ENCODE results near the gene KRTAP5-9.
"Not testable (repeated sequence)": the region's sequence is repeated elsewhere in the genome, so short reads cannot be mapped to it uniquely, and the experiment has no call there.

KRTAP5-9 gene

DNA sequence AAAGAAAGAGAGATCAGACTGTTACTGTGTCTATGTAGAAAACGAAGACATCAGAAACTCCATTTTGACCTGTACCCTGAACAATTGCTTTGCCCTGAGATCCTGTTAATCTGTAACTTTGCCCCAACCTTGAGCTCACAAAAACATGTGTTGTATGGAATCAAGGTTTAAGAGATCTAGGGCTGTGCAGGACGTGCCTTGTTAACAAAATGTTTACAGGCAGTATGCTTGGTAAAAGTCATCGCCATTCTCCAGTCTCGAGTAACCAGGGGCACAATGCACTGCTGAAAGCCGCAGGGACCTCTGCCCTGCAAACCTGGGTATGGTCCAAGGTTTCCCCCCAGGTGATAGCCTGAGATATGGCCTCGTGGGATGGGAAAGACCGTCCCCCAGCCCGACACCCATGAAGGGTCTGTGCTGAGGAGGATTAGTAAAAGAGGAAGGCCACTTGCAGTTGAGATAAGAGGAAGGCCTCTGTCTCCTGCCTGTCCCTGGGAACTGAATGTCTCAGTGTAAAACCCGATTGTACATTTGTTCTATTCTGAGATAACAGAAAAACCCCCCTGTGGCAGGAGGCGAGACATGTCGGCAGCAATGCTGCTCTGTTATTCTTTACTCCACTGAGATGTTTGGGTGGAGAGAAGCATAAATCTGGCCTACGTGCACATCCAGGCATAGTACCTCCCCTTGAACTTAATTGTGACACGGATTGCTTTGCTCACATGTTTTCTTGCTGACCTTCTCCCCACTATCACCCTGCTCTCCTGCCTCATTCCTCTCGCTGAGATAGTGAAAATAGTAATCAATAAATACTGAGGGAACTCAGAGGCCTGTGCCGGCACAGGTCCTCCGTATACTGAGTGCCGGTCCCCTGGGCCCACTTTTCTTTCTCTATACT lies 13.3 kb upstream of the KRTAP5-9 start:
- not testable (repeated sequence) for DNase-seq (ENCODE audit: low spot score)

DNA sequence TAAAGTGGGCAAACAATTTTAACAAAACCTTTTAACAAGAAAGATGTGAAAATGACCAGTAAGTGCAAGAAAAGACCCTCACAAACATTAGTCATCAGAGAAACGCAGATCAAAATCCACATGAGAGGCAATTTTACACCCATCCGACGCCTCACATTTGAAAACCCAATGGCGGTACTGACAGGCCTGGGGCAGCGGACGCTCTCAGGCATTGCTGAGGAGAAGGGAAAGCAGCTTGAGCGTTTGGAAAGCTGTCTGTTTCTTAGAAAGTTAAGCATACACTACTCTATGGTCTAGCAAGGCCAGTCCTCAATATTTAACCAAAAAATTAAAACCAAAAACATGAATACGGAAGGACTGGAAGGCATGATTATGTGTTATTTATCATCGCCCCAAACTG lies 12.4 kb upstream of the KRTAP5-9 start:
- no peak for DNase-seq (ENCODE audit: low spot score)

DNA sequence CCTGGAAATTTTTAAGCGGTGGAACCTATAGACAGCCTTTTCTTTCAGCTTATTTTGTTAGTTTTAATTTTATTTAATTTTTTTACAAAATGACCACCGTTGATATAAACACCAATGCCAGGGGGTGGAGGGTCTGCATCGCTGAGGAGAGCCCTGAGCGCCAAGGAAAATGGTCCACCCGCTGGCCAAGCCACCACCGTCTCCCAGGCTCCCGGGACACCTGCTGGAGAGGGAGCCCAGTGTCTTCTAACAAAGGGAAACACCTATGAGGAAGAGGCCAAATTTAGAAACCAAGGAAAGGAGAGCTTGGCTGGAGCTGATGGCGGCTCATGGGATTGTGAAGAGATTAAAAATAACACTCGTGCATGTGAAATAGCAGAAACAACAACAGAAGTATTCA lies 10.7 kb upstream of the KRTAP5-9 start:
- no peak for DNase-seq (ENCODE audit: low spot score)

DNA sequence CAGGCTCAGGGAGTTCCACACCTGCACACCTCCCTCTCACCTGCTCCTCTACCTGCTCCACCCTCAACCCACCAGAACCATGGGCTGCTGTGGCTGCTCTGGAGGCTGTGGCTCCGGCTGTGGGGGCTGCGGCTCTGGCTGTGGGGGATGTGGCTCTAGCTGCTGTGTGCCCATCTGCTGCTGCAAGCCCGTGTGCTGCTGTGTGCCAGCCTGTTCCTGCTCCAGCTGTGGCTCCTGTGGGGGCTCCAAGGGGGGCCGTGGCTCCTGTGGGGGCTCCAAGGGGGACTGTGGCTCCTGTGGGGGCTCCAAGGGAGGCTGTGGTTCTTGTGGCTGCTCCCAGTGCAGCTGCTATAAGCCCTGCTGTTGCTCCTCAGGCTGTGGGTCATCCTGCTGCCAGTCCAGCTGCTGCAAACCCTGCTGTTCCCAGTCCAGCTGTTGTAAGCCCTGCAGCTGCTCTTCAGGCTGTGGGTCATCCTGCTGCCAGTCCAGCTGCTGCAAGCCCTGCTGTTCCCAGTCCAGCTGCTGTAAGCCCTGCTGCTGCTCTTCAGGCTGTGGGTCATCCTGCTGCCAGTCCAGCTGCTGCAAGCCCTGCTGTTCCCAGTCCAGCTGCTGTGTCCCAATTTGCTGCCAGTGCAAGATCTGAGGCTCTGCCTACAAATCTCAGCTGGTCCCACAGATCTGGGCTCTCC lies 10.1 kb upstream of the KRTAP5-9 start, which contains the start of gene KRTAP5-8:
Gene KRTAP5-8, plus strand, starts transcription at position 49 of the 689 bp plus-strand sequence. Its CDS starts 31 bp downstream, at position 80.
- DNase-seq (ENCODE audit: low spot score) = not testable (repeated sequence)

DNA sequence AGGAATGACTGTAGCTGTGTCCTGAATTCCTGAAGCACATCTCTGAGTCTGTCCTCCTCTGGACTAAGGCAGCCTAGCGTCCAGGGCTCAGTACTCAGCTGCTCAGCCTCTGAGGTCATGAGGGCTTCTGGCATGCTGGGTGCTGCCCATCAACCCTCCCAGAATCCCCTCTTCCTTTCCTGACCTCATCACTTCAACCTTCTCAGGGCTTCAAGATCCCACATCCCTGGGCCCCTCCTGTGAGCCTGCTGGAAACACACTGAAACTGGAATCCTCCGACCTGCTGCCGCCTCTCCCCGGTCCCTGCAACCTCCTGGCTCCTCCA lies 9.6 kb upstream of the KRTAP5-9 start:
- no peak for DNase-seq (ENCODE audit: low spot score)

DNA sequence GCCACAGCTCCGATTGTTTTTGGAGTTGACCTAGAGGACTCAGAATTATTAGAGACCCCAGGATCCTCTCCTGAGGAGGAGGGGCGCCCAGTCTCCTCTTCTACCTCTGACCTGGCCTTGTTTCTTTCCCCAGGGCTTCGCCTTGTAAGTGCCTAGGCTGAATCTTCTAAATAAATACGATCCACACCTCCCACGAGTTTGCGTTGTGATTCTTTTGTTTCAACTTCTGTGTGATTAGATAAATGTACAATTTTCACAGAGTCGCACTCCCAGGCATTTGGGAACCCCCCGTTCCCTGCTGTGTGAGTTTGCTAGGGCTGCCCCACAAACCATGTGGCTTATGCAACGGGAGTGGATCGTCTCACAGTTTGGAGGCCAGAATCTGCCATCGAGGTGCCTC lies 9.2 kb upstream of the KRTAP5-9 start:
- DNase-seq (ENCODE audit: low spot score) = no peak

DNA sequence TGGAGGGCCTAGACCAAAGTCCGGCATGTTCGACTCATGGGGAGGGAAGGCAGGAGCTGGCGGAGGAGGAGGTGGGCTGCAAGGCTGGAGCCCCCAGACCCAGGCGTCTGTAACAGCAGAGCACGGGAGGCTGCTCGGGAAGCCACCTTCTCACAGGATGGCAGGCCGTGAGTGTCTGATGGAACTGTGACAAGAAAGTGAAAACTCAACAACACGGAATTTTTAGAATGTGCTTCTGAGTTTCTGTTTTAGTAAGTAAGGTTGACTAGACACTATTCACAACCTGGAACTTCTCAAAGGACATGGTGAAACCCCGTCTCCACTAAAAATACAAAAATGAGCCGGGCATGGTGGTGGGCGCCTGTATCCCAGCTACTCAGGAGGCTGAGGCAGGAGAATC lies 8.2 kb upstream of the KRTAP5-9 start:
- not testable (repeated sequence) for DNase-seq (ENCODE audit: low spot score)

DNA sequence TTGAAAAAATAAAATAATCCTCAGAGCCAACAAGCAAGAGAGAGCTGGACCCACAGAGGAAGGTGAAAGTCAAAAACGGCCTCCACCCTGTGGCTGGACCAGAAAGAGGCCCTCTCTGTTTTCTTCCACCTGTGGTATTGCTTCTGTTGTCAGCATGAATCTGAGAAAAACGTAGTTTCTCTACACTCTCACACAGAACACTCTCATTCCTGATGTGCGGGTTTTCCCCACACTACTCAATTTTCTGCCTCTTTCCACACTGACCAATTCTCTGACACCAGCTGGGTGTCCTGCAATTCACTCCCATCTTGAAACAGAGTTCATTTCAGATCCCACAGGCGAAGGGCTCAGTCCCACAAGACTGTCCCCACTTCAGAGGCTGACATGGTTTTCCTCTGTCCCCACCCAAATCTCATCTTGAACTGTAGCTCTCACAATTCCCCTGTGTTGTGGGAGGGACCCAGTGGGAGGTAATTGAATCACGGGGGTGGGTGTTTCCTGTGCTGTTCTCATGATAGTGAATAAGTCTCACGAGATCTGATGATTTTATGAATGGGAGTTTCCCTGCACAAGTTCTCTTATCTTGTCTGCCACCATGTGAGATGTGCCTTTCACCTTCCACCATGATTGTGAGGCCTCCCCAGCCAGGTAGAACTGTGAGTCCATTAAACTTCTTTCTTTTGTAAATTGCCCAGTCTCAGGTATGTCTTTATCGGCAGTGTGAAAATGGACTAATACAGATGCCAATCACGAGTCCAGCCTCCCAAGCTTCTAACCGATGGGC lies 7.5 kb upstream of the KRTAP5-9 start:
- not testable (repeated sequence) for DNase-seq (ENCODE audit: low spot score)

DNA sequence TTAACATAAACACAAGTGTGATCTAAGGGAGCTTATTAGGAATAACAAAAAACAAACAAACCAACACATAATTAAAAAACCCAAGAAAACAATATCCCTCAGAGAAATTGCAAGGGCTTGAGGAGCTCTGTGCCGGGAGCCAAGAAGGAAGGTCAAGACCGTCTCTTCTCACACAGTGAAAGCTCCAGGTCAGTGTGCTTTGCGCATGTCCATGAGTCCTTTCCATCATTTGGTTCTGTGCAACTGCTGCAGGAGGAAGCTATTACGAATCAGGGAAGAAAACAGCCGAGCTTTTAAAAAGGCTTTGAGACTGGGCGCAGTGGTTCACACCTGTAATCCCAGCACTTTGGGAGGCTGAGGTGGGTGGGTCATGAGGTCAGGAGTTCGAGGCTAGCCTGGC lies 5.8 kb upstream of the KRTAP5-9 start:
- DNase-seq (ENCODE audit: low spot score) = no peak

DNA sequence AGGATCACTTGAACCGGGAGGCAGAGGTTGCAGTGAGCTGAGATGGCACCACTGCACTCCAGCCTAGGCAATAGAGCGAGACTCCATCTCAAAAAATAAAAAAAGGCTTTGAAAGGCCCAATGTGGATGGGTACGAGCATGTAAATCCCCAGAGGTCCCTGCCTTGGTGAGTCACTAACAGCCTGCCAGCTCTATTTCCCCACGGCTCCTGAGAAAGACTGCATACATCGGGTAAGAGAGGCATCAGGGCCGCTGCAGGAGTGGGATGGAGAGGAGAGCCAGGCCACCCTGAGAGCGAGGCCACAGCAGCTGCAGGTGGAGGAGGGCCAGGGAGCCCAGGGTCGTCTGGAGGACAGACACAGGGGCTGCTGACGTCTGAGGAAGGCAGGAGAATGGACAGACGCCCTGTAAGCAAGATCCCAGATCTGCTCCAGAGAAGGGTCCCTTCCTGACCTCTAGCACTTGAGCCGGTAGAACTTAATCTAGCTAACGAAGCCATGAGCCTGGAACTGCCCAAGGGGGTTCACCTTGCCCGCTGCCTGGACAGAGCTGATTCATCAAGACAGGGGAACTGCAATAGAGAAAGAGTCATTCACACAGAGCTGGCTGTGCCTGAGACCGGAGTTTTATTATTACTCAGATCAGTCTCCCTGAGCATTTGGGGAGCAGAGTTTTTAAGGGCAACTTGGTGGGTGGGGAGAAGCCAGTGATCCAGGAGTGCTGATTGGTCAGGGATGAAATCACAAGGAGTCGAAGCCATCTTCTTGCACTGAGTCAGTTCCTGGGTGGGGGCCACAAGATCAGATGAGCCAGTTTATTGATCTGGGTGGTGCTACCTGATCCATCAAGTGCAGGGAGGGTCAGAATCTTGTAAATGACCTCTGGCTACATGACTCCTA lies 5.1 kb upstream of the KRTAP5-9 start:
- DNase-seq (ENCODE audit: low spot score) = no peak

DNA sequence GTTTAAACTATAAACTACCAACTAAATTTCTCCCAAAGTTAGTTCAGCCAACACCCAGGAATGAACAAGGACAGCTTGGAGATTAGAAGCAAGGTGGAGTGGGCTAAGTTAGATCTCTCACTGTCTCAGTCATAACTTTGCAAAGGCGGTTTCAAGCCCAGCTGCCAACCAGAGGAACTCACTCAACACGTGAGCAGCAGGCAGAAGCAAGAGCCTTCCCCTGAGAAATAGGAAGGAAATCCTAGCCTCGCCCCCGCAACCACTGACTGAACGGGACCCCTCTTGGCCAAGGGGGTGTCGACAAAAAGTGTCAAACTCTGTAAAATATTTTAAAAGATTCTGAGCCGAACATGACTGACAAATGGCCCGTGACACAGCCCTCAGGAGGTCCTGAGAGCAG lies 4.4 kb upstream of the KRTAP5-9 start:
- no peak for DNase-seq (ENCODE audit: low spot score)

DNA sequence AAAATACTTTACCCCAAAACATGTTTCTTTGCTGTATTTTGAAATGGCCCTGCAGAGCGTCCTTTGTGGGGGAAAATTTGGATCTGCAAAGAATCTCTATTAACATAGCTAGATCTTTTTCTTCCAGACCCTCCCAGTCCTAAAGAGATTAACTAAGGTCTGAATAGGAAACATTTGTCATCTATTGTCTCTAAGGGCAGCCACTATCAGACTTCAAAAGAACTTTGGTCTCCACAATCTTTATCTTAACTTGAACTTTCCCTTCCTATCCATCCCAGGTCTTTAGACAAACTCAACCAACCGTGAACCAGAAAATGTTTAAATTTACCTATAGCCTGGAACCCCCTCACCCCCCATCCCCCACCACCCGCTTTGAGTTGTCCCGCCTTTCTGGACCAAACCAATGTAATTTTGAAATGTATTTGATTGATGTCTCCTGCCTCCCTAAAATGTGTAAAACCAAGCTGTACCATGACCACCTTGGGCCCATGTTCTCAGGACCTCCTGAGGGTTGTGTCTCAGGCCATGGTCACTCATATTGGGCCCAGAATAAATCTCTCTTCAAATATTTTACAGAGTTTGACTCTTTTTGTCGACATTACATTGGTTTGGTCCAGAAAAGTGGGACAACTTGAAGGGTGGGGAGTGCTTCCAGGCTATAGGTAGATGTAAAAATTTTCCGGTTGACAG lies 3.5 kb upstream of the KRTAP5-9 start:
- no peak for DNase-seq (ENCODE audit: low spot score)

DNA sequence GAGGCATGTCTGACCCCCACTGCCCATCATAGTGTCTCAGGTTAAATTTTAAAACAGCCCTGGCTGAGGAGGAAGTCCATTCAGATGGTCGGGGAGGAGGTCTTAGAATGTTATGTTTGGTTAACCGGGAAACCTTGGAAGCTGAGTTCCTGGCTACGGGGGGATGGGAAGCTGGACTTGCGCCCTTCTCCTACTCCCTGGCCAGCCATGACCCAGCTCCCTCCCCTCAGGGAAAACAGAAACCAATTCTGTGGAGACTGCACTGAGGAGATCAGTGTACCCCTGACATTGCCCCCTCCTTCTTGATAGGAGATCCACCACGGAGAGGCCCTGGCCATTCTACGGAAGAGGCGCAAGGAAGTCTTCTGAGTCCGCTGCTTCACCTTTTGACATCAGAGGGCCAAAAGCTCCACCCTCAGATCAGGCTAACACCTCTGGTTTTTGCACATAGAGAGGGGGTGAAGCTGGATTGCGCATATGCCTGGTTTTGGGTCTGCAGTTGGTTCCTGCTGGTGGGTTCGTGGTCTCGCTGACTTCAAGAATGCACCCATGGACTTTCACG lies 2.7 kb upstream of the KRTAP5-9 start:
- no peak for DNase-seq (ENCODE audit: low spot score)

DNA sequence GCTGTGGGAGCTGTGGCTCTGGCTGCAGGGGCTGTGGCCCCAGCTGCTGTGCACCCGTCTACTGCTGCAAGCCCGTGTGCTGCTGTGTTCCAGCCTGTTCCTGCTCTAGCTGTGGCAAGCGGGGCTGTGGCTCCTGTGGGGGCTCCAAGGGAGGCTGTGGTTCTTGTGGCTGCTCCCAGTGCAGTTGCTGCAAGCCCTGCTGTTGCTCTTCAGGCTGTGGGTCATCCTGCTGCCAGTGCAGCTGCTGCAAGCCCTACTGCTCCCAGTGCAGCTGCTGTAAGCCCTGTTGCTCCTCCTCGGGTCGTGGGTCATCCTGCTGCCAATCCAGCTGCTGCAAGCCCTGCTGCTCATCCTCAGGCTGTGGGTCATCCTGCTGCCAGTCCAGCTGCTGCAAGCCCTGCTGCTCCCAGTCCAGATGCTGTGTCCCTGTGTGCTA lies 514 bp downstream of the KRTAP5-9 start:
- DNase-seq (ENCODE audit: low spot score) = no peak

DNA sequence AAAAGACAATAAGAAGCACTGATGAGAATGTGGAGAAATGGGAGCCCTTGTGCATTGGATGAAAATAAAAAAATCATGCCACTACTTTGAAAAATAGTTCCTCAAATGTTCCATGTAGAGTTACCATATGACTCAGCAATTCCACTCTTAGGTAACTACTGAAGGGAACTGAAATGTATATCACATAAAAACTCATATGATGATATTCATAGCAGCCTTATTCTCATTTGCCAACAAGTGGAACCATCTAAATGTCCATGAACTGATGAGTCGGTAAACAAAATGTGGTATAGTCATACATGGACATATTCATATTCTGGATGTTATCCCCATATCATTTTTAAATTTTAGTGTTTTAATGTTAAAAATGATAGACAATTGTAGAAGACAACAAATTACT lies 3.5 kb downstream of the KRTAP5-9 start:
- DNase-seq (ENCODE audit: low spot score) = no peak

DNA sequence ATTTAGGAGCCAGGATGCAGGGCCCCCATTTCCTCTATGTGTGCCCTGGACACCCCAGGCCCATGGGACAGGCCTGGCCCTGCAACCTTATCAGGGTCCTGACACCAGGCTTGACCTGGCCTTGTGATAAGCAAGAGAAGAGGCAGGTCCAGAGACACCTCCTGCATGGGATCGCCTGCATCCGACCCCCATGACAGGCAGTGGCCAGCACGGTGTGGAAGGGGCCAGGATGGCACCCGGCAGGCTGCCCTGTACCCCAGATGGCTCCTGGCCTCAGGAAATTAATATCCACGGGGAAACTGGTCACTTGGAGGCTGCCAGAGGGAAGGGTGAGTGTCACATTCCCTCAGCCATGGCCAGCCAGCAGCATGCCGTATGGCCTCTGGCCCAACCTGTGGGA lies 6.8 kb downstream of the KRTAP5-9 start:
- DNase-seq (ENCODE audit: low spot score) = no peak

DNA sequence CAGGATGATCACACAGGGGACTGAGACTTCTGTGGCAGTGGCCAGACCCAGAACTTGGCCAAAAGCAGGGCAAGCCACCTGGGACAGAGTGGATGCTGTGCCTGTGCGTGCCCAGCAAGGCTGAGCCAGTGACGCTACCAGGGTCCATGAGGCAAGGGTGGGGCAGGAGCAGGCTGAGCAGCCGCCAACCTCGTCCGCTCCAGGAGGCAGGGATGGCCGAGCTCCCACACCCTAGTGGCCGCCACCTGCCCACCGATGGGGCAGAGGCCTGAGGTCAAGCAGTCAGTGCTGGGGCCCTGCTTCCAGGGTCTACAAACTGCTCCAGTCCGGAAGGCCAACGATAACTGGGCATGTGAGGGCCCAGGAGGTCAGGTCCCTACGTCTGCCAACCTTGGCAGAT lies 7.3 kb downstream of the KRTAP5-9 start:
- no peak for DNase-seq (ENCODE audit: low spot score)

DNA sequence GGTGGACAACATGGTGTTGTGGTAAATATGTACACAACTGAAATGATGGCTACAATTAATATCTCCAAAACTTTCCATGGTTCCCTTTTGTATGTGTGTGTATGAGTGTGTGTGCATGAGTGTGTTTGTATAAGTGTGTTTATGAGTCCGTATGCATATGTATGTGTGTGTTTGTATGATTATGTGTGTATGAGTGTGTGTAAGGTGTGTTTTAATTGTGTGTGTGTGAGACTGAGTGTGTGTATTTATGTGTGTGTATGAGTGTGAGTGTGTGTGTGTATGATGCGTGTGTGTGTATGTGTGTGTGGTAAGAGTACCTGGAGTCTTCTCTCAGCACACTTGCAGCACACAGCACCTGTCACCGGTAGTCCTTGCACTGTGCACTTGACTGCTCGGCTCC lies 7.8 kb downstream of the KRTAP5-9 start:
- no peak for DNase-seq (ENCODE audit: low spot score)

DNA sequence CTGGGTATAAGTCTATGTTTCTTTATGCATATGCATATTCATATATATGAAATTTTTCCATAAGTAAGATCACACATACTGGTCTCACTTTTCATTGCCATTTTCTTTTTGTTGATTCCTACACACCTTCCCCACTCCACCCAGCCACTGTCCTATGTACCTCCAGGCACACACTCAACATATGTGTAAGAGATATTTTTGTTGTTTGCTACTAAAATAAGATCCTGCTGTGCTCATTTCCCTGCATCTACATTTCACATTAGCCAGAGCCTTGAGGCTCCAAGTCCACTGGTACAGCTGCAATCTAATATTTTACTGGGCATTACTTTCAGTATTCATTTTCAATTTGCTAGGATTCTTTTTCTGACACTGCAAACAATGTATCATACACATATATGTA lies 9.0 kb downstream of the KRTAP5-9 start:
- DNase-seq (ENCODE audit: low spot score) = no peak

DNA sequence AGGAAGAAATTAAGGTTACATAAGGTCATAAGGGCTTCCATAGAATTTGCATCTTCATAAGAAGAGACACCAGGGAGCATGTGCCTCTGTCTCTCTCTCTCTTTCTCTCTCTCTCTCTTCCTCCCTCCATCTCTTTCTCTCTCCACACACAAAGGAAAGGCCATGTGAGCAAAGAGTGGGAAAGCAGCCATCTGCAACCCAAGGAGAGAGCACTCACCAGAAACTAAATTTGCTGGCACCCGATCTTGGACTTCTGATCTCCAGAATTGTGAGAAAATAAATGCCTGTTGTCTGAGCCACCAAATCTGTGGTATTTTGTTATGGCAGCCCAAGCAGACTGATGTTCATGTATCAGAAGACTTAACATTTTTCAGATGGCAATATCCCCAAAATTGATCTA lies 10.8 kb downstream of the KRTAP5-9 start:
- no peak for DNase-seq (ENCODE audit: low spot score)

DNA sequence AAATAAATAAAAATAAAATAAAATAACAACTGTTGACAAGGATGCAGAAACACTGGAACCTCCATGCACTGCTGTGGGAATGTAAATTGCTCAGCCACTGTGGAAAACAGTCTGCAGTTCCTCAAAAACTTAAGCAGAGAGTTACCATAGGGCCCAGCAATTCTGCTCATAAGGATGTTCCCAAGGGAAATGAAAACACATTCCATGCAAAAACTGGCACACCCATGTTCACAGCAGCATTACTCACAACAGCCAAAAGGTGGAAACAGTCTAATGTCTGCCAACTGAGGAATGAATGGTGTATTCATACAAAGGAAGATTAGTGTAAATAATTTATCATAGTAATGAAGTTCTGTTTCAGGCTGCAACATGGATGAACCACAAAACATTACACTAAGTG lies 13.9 kb downstream of the KRTAP5-9 start:
- DNase-seq (ENCODE audit: low spot score) = no peak
